ENCODE data around the gene DGAT2L6.
"Not testable (repeated sequence)": the region's sequence is repeated elsewhere in the genome, so short reads cannot be mapped to it uniquely, and the experiment has no call there.

Gene DGAT2L6

GRCh38 chrX:70196961-70197720, 19.9 kb downstream of the DGAT2L6 start:
- Histone ChIP-seq H4K20me1 (ENCODE audit: insufficient read depth) (no peaks in the 10 kb centered on the region), H3K27me3 (ENCODE audit: insufficient read depth, low read depth) (no peaks in the 10 kb centered on the region), H3K4me1 (ENCODE audit: low read depth, poor library complexity, severe bottlenecking) (no peaks in the 10 kb centered on the region), H3K27ac (no peak overlapping the region), H3K4me2 (no peak overlapping the region), H3K9ac (no peak overlapping the region), H3K79me2 (ENCODE audit: insufficient read depth, low read depth) (no peaks in the 10 kb centered on the region), H2AFZ (ENCODE audit: low read depth) (no peak overlapping the region), H3K36me3 (ENCODE audit: insufficient read depth) (no peaks in the 10 kb centered on the region), H3K4me3 (IDR thresholded peaks at IDR 0.05; ENCODE audit: insufficient read depth, low read depth, low read length) (no peak overlapping the region)
- TF ChIP-seq CTCF (conservative IDR thresholded peaks at IDR 0.05; ENCODE audit: low read depth, low read length): peak; percentile 67

DNA sequence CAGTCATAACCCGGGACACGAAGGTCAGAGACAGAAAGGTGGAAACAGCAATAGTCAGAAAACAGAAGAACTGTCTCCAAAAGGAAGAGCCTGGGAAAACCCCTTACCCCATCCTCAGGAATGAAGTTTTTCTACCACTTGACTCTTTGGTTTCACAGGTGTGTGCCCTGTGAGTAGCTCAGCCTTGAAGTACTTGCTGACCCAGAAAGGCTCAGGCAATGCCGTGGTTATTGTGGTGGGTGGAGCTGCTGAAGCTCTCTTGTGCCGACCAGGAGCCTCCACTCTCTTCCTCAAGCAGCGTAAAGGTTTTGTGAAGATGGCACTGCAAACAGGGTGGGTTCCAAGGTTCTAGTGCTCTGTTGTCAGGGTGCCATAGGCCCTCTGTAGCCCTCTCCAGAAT, 24.4 kb downstream of the DGAT2L6 start:
- no peaks in the 10 kb centered on the region for H3K36me3 ChIP-seq (ENCODE audit: insufficient read depth)
- H3K4me1 ChIP-seq (ENCODE audit: low read depth, poor library complexity, severe bottlenecking): no peaks in the 10 kb centered on the region
- no peak for TF ChIP-seq CTCF (conservative IDR thresholded peaks at IDR 0.05; ENCODE audit: low read depth, low read length)
- H3K27ac ChIP-seq: no peak overlapping the region
- no peaks in the 10 kb centered on the region for H4K20me1 ChIP-seq (ENCODE audit: insufficient read depth)
- no peak overlapping the region for H3K9ac ChIP-seq
- no peaks in the 10 kb centered on the region for H3K79me2 ChIP-seq (ENCODE audit: insufficient read depth, low read depth)
- H3K27me3 ChIP-seq (ENCODE audit: insufficient read depth, low read depth): no peaks in the 10 kb centered on the region
- no peak overlapping the region for H3K4me3 ChIP-seq (IDR thresholded peaks at IDR 0.05; ENCODE audit: insufficient read depth, low read depth, low read length)
- H2AFZ ChIP-seq (ENCODE audit: low read depth): no peak overlapping the region
- H3K4me2 ChIP-seq: no peak overlapping the region

DNA sequence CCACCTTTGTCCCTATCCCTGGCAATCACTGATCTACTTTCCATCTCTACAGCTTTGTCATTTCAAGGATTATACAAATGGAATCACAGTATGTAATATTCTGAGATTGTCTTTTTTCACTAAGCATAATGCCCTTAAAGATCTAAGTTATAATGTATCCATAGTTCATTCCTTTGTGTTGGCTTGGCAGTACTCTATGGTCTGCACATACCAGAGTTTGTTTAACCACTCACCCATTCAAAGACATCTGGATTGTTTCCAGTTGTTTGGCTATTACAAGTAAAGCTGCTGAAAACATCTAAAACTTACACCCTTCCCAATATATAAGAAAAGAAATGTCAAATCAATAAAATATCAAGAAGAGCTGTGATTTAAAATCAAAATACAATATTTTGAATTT, 31.2 kb downstream of the DGAT2L6 start:
- Histone ChIP-seq H3K9ac (no peak overlapping the region), H4K20me1 (ENCODE audit: insufficient read depth) (no peaks in the 10 kb centered on the region), H3K27me3 (ENCODE audit: insufficient read depth, low read depth) (no peaks in the 10 kb centered on the region), H3K4me2 (no peak overlapping the region), H3K4me3 (IDR thresholded peaks at IDR 0.05; ENCODE audit: insufficient read depth, low read depth, low read length) (no peak overlapping the region), H3K36me3 (ENCODE audit: insufficient read depth) (no peaks in the 10 kb centered on the region), H2AFZ (ENCODE audit: low read depth) (no peak overlapping the region), H3K4me1 (ENCODE audit: low read depth, poor library complexity, severe bottlenecking) (no peaks in the 10 kb centered on the region), H3K79me2 (ENCODE audit: insufficient read depth, low read depth) (no peaks in the 10 kb centered on the region), H3K27ac (no peak overlapping the region)
- TF ChIP-seq CTCF (conservative IDR thresholded peaks at IDR 0.05; ENCODE audit: low read depth, low read length): no peak

- H2AFZ ChIP-seq (ENCODE audit: low read depth); H3K27me3 ChIP-seq (ENCODE audit: insufficient read depth, low read depth); H3K4me2 ChIP-seq; H3K79me2 ChIP-seq (ENCODE audit: insufficient read depth, low read depth); H3K36me3 ChIP-seq (ENCODE audit: insufficient read depth); H3K27ac ChIP-seq; H3K9ac ChIP-seq; H3K4me1 ChIP-seq (ENCODE audit: low read depth, poor library complexity, severe bottlenecking); H3K4me3 ChIP-seq (IDR thresholded peaks at IDR 0.05; ENCODE audit: insufficient read depth, low read depth, low read length); H4K20me1 ChIP-seq (ENCODE audit: insufficient read depth): not testable (repeated sequence)
Measured at GRCh38 chrX:70209570-70209969, 32.3 kb downstream of the DGAT2L6 start.

DNA sequence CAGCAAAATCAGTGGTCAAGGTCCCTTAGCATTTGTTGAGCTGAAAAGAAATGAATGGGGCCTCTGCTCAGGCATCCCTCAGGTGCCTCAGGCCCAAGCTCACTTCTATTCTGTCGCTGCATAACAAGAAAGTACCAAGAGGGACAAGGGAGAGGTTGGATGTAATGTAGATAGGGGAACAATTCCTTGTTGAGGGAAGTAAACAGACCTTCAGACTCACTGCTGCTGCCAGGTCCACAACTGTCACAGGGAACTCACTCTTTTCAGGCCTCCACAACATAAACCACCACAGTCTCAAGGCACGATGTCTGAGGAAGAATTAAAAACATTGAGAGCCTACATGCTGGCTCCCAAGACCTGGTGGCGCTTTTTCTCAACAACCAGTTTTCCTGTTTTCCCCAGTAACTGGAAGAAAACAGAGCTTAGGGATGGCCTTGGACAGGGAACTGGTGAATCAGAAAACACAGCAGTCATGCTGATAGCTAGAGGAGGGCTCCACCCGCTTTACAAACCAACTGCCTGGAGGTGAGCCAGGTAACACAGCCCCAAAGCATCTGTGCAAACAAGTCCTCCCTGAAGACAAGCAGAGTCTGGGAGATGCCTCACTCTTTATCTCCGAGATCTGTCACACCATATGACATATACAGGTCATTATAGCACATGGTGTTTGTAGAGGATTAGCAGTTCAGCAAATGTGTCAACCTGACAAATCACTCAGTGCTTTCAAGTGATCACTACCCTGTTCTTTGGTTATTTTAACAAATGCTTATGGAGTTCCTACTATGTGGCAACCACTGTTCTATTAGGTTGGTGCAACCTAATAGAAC, 42.9 kb downstream of the DGAT2L6 start:
- no peaks in the 10 kb centered on the region for H3K79me2 ChIP-seq (ENCODE audit: insufficient read depth, low read depth)
- no peak overlapping the region for H3K27ac ChIP-seq
- TF ChIP-seq CTCF (conservative IDR thresholded peaks at IDR 0.05; ENCODE audit: low read depth, low read length): no peak
- H3K4me3 ChIP-seq (IDR thresholded peaks at IDR 0.05; ENCODE audit: insufficient read depth, low read depth, low read length): no peak overlapping the region
- no peak overlapping the region for H3K4me2 ChIP-seq
- no peaks in the 10 kb centered on the region for H4K20me1 ChIP-seq (ENCODE audit: insufficient read depth)
- H2AFZ ChIP-seq (ENCODE audit: low read depth): no peak overlapping the region
- H3K9ac ChIP-seq: no peak overlapping the region
- H3K36me3 ChIP-seq (ENCODE audit: insufficient read depth): no peaks in the 10 kb centered on the region
- H3K4me1 ChIP-seq (ENCODE audit: low read depth, poor library complexity, severe bottlenecking): no peaks in the 10 kb centered on the region
- no peaks in the 10 kb centered on the region for H3K27me3 ChIP-seq (ENCODE audit: insufficient read depth, low read depth)

Measured in KMS-11 (cell line).